ENCODE data around the gene LONRF3. TPM values are rescaled to one million over a fixed set of nuclear protein-coding genes. Genes with fewer than 3 reads are reported as not detected.

The LONRF3 gene
- total and polyA plus RNA-seq, 2 experiments from 2014 or later, result 2.6 to 6.5 TPM

- Histone ChIP-seq H3K27me3 (no peaks in the 10 kb centered on the region), H4K20me1 (ENCODE audit: insufficient read depth, poor library complexity, severe bottlenecking) (no peaks in the 10 kb centered on the region), H2AFZ (no peak overlapping the region), H3K36me3 (replicated peaks; ENCODE audit: insufficient read depth, low read depth) (no peaks in the 10 kb centered on the region), H3K27ac (no peak overlapping the region), H3K4me3 (no peak overlapping the region), H3K79me2 (no peaks in the 10 kb centered on the region), H3K4me1 (ENCODE audit: insufficient read depth) (no peaks in the 10 kb centered on the region), H3K9me3 (ENCODE audit: low read depth) (no peaks in the 10 kb centered on the region), H3K4me2 (no peak overlapping the region), H3K9me2 (replicated peaks; ENCODE audit: insufficient read depth) (no peaks in the 10 kb centered on the region)
- TF ChIP-seq EZH2 (IDR thresholded peaks at IDR 0.05; ENCODE audit: borderline replicate concordance) (no peak), CTCF (IDR thresholded peaks at IDR 0.05; ENCODE audit: poor library complexity) (no peak), EZH2phosphoT487 (IDR thresholded peaks at IDR 0.05; ENCODE audit: low read depth, severe bottlenecking, unreplicated experiment) (no peak)
- DNase-seq (ENCODE audit: low spot score), result no peak
Measured at GRCh38 chrX:119030990-119031389, 56.6 kb downstream of the LONRF3 start.

- Histone ChIP-seq H3K27me3 (no peaks in the 10 kb centered on the region), H3K4me3 (no peak overlapping the region), H2AFZ (no peak overlapping the region), H3K9me2 (replicated peaks; ENCODE audit: insufficient read depth) (no peaks in the 10 kb centered on the region), H3K9me3 (ENCODE audit: low read depth) (no peaks in the 10 kb centered on the region), H3K27ac (peak overlapping the region; percentile 70), H3K4me1 (ENCODE audit: insufficient read depth) (no peaks in the 10 kb centered on the region), H4K20me1 (ENCODE audit: insufficient read depth, poor library complexity, severe bottlenecking) (no peaks in the 10 kb centered on the region), H3K4me2 (no peak overlapping the region), H3K79me2 (no peaks in the 10 kb centered on the region), H3K36me3 (replicated peaks; ENCODE audit: insufficient read depth, low read depth) (no peaks in the 10 kb centered on the region)
- no peak for DNase-seq (ENCODE audit: low spot score)
- 85% methylated on average over 4 of the region's 4 CpGs for WGBS (ENCODE audit: low lambda C conversion rate, missing lambda C conversion rate)
- TF ChIP-seq EZH2 (IDR thresholded peaks at IDR 0.05; ENCODE audit: borderline replicate concordance), result no peak
- TF ChIP-seq CTCF (IDR thresholded peaks at IDR 0.05; ENCODE audit: poor library complexity), result no peak
- no peak for TF ChIP-seq EZH2phosphoT487 (IDR thresholded peaks at IDR 0.05; ENCODE audit: low read depth, severe bottlenecking, unreplicated experiment)
Measured at GRCh38 chrX:119036107-119037029, 62.0 kb downstream of the LONRF3 start.

- whole genome bisulfite sequencing (ENCODE audit: low lambda C conversion rate, missing lambda C conversion rate), result 77% methylated on average over 6 of the region's 6 CpGs
- Histone ChIP-seq H3K9me2 (replicated peaks; ENCODE audit: insufficient read depth) (no peaks in the 10 kb centered on the region), H3K4me2 (no peak overlapping the region), H3K36me3 (replicated peaks; ENCODE audit: insufficient read depth, low read depth) (no peaks in the 10 kb centered on the region), H2AFZ (no peak overlapping the region), H4K20me1 (ENCODE audit: insufficient read depth, poor library complexity, severe bottlenecking) (no peaks in the 10 kb centered on the region), H3K4me3 (no peak overlapping the region), H3K27me3 (no peaks in the 10 kb centered on the region), H3K27ac (no peak overlapping the region), H3K9me3 (ENCODE audit: low read depth) (no peaks in the 10 kb centered on the region), H3K79me2 (no peaks in the 10 kb centered on the region), H3K4me1 (ENCODE audit: insufficient read depth) (no peaks in the 10 kb centered on the region)
- DNase-seq (ENCODE audit: low spot score), result no peak
- TF ChIP-seq CTCF (IDR thresholded peaks at IDR 0.05; ENCODE audit: poor library complexity) (no peak), EZH2phosphoT487 (IDR thresholded peaks at IDR 0.05; ENCODE audit: low read depth, severe bottlenecking, unreplicated experiment) (no peak), EZH2 (IDR thresholded peaks at IDR 0.05; ENCODE audit: borderline replicate concordance) (no peak)
Measured at GRCh38 chrX:119040432-119040831, 66.0 kb downstream of the LONRF3 start.
